HG02852 (cell line): Measurements from ENCODE around the gene PTPRG.
"Not testable (repeated sequence)": the region's sequence is repeated elsewhere in the genome, so short reads cannot be mapped to it uniquely, and the experiment has no call there.

Experiments used
- ATAC-seq: cut with Tn5 transposase; IDR thresholded peaks from one replicate; pipeline ENCODE4 v1.9.1; 2021; ENCODE audit warnings: mild to moderate bottlenecking, moderate library complexity; ENCODE audit not compliant: unreplicated experiment

Gene PTPRG

DNA sequence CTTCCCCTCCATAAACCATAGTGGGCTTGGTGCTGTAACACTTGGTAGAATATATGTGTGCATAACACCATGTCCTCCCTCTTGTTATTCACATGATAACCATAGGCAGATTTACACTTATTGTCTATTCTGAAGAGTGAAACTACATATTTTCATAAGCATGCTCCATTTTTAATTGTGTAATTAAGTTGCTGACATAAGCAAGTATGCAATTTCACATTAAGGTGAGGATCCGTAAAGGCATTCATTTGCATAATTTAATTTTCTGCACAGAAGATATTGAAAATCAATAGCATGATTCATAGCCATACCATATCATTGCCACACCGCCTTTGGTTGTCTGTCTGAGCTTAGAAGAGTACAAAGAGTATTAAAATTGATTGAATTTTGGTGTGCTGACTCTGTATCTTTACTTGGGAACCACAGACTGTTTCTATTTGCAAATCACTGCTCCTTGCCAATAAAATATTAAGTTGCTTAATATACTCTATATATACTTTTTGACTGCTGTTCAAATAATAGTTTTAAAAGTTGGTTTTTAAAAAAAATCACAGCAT lies 182.4 kb downstream of the PTPRG start:
- ATAC-seq, result no peak

DNA sequence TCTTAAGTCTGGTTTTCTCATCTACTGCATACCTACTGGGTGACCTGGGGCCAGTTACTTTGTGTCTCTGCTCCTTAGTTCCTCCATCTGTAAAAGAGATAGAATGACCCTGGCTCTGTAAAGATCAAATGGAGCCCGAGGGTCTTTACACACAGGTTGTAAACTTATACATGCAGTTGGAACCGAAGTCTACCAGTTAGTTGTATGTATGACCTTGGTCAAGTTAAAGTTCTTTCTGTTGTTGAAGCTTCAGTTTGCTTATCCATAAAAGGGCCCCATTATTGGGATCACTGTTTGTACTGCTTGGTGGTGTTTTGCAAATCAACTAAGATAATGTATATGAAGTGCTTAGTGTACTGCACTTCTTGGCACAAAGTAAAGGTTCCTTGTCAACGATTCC lies 186.9 kb downstream of the PTPRG start:
- ATAC-seq, result no peak

DNA sequence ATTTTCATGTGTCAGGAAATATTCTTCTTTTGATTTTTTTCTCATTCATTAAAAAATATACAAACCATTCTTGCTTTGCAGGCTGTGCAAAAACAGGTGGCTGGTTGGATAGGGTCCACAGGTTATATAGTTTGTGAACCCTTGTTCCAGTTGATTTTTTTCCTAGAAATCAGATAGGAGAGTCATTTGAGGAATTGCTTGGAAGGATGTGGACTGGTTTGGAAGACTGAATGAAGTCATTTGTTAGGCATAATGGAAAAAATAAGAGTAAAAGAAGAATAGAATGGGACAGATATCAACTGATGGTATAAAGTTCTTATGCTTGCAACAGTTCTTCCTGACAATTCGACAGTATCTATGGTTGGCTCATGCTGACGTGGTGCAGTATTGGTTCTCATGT lies 189.4 kb downstream of the PTPRG start:
- ATAC-seq, result no peak

DNA sequence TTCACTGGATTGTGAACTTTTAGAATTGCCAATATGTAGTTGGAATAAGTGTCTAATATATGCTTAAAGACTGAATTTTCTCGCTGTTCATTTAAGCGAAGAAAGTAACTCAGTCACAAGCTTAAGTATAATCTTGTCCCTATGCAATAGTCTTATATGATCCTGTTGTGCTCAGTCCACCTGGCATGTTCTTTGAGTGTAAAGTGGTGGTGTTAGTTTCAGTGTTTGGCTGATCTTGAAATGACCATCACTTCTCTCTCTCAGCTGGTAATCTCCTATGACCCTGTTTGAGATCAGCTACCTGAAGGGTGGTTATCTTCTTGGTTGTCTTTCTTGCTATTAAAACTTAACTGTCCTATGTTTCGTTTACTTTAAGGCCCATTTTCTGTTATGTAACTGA lies 197.5 kb downstream of the PTPRG start:
- ATAC-seq, result no peak

DNA sequence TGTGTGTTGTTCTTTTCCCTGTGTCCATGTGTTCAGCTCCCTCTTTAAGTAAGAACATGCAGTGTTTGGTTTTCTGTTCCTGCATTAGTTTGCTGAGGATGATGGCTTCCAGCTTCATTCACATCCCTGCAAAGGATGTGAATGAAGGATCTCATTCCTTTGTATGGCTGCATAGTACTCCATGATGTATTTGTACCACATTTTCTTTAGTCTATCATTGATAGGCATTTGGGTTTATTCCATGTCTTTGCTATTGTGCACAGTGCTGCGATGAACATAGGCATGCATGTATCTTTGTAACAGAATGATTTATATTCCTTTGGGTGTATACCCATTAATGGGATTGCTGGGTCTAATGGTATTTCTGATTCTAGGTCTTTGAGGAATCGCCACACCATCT lies 199.4 kb downstream of the PTPRG start:
- not testable (repeated sequence) for ATAC-seq

DNA sequence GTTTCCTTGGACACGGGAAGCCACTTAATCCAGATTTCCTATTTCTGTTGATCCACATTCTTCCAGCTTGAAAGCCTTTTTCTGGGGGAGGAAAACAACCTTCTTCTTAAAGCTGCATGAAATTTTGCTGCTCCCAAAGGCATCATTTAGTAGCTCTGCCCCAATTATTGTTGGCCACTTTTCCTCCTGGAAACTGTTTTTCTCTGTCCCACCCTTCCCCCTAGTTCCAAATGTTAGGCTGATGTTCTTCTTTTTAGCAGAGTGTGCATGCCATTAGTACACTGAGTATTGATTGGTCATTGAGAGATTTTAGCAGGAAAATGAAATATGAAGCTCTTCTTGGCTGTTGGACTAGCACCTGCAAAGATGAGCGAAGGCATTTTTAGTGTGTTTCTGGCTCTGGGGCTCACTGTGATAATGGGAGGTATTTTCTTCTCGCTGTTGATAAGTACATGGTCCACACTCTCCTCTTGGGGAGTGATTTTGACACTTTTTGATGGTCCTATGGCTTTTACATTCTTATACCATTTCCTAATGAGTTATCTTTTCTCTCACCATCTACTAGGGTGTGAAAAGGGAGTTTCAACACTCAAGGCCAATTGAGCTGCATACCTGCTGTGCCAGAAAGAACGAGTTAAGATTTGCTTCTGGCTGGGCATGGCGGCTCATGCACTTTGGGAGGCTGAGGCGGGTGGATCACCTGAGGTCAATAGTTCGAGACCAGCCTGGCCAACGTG lies 200.5 kb downstream of the PTPRG start:
- ATAC-seq, result no peak

DNA sequence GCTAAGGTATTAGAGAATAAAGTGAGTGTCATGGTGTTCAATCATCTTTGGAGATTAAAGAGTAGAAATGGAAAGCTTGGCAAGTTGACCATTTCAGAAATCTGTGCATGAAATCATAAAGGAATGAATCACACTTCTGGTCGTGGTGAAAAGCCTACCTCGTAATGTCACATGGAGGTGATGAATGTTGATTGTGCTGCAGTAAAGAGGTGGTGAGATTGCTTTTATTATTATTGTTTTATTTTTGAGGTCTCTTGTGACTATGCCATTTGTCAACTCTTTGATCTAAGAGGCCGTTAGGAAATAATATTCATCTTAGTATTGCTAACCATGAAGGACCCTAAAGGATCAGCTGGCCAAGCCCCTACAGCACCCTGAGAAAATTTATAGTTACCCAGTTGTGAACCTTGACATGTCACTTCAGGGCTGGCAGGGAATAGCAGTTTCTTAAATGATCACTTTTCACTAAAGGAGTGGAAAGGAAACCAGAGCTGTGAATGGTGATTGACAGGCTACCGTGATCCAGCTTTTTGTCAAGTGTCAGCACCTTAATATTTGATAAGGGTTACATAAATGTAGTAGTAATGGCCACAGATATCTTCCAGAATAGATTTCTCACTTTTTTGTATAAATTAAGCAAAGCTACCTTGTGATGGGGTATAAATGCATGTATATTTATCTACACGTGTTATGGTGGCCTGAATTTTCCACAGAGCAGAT lies 203.9 kb downstream of the PTPRG start:
- no peak for ATAC-seq

DNA sequence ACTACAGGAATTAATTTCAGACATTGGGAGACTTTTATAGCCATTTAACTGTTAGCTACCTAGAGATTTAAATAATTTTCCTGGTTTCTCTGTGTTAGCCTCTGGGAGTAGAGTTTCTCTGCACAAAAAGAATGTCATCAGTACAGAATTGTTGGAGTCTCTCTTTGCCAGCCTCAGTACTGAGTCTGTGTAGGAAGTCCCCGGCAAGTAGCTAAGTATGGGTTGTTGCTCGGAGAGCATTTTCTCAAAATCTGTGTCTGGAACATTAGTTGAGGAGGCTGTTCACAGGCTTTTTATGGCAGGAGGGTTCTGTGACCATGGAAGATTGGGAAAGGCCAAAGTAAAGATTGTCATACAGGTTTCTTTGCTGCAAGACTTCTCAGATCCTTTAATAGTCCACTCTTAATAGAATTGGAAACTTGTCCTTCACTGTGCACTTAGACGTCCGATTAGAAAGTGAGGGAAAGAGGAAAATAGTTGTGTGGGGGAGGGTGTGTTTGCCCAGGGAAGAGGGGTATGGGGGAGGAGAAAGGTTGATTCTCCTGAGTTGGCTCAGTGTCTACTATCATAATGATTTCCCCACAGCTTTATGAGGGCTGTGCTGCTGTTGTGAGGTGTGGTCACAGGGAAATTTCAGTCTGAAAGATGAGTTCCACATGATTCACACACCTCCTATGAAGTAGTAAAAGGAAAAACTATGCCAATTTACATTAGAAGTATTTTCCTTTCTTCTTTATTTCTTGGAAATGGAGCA lies 207.1 kb downstream of the PTPRG start:
- ATAC-seq, result no peak

DNA sequence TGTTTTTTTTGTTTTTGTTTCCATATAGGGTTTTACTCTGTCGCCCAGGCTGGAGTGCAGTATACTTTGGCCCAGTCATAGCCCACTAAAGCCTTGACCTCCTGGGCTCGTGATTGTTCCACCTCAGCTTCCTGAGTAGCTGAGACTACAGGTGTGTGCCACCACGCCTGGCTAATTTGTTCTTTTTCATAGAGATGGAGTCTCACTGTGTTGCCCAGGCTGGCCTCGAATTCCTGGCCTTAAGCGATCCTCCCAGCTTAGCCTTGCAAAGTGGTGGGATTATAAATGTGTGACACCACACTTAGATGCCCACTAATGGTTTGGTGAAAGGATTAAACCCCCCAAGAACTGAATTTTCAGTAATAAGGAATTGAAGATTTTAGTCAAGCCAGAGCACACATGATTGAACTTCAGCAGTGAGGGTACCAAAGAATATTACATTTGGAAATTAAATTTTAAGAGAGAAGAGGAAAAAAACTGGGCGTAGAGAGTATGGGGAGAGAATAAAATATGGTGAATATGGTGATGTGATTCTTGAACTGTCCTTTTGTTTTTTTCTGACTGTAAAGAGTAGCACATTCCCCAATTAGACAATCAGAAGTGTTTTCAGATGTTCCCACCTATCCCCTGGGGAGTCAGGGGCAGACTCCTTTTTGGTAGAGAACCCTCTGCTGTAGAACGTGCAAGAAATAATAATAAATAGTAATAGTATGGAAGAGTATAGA lies 208.1 kb downstream of the PTPRG start:
- ATAC-seq, result no peak

DNA sequence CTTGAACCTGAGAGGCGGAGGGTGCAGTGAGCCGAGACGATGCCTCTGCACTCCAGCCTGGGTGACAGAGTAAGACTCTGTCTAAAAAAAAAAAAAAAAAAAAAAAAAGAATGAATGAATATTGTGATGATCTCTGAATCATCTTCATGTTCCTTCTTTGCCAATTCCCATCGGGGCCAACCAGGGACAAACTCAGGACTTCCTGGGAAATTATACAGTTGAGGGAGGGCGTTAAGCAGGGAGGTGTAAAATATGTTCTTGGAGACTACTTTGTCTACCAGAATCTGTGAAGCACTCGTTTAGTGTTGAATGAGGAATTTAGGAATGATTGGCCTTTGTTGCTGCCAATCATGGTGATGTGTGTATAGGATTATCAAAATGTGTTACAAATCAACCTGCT lies 210.6 kb downstream of the PTPRG start:
- no peak for ATAC-seq

DNA sequence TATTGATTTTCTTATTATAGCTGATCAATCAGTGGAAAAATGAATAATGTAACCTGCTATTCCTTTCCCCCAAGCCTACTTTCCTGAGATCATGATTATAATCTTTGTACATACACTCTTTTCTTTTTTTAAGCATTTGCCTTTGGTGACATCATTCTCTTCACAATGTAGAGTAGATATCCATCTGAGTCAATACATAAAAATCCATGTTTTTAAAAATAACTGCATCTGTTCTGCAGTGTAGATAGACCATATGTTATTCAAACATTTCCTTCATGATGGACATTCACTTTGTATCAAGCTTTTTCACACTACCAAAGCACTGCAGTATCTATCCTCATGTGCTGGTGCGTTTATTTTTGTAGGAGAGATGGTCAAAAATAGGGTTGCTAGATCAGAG lies 211.1 kb downstream of the PTPRG start:
- no peak for ATAC-seq

DNA sequence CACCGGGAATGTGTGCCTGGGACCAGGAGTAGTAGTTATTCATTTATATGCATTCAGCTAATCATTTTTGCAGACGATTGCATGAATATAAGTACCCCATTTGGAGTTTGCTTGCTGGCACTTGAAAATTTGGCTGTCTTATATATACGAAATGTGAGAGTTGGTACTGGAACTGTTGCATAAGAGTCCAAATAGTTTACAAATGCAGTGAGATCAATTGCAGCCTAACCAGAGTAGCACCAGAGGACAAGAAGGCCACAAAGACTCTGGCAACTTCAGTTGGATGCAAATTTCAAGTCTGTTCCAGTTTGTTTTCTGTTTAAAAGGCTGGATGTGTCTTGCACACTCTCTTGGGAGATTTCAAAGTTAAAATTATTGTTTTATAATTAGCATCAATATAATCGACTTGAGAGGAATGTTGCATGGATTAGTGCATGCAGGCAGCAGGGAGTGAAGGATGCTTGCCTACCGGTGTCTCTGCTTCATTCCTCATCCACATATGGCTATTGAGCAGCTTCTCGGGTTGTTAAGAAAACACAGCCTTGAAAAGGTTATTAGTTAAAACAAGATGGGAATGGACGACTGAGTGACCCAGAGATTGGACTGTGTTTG lies 213.0 kb downstream of the PTPRG start:
- no peak for ATAC-seq

DNA sequence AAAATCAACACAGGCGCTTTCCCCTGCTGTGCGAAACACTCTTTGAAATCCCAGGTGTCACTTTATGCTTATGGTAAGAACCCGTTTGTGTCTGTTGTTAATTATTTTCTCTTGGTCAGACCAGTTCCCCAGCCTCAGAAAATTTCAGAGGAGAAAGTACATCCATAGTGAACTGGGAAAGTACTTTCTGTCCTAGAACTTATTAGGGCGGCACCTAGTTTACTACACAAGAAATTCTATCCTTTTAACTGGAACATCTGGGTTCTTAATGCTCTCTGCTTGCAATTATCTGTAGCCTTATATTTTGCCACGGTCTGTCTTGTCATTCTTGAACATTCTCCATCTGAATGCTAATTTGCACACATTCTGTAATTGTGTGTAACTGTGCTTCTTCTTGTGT lies 215.0 kb downstream of the PTPRG start:
- ATAC-seq, result no peak

DNA sequence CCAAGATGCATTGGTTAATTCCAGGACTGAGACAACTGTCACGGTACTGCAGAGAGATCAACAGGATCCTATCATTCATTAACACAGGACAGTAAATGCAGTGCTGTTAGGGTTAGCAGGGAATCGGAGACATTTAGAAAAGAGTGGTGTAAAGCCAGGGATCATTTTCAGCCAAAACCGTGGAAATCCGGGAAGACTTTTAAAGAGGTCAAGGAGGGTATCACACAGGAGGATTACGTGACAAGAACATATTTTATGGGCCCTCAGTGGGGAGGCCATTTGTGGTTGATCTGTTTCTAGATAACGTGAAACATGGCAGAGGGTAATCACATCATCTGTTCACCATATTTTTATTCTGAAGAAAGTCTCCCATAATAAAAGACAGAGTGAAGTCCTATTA lies 216.1 kb downstream of the PTPRG start:
- no peak for ATAC-seq

DNA sequence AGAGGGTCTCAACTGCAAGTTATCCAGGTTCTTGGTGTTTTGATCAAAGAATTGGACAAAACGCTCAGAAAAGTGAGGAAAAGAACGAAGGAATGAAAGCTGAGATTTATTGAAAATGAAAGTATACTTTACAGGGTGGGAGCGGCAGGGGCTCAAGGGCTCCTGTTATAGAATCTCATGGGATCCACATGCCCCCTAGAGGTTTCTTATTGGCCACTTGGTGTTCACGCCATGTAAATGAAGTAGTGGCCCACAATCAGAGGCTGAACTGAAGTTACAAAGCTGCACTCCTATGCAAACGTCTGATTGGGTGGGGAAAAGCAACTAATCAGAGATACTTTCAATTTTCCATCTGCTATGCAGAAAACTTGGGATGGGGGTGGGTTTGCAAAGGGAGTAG lies 216.7 kb downstream of the PTPRG start:
- ATAC-seq, result no peak

DNA sequence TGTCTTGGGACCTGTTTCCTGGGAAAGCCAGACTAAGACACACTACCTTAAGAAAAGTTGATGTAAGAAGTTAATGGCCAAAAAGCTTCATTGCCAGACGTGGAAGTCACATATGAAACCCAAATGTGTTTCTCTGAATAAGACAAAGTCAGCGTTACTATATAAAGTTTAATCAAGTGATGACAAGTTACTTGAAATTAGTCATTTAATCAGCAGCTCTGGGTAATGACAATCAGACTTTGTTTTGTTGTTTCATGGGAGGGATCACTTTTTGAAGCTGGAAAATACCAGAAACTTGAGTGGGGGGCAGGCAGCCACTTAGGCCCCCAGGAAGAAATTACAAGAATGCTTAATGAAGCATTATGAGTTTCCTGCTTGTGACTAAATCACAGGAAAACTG lies 218.6 kb downstream of the PTPRG start:
- no peak for ATAC-seq

DNA sequence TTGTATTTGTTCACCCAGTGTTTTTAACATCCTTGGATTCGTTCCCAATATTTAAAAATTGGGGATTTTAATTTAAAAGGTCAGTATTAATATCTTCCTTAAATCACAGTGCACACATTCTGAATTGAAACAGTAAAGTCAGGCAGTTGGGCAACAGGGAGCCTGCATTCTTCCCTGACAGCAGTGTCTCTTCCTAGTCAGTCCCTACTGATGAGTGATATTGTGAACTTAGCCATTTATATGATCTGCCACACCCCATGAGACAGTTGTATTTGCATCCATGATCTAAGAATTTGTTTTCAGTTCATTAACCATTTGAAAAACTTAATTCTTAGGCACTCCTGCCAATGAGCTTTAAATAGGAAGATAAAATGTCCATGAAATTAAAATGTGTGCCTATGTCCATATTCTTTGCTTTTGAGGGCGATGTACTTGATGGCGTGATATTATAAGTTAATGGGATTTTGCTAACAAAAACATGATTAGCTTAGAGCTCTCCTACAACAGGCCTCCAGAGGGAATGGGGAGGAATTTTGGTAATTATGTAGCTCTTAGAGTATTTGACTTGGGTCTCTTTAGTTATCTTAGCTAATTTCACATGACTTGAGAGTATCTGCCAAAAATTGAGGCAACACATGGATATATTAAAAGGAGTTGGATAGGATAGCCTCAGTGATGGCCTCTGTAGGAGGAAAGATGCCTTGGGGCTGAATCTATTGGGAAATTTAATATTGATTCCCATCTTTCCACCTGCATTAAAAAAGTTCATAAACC lies 219.3 kb downstream of the PTPRG start:
- ATAC-seq, result no peak

DNA sequence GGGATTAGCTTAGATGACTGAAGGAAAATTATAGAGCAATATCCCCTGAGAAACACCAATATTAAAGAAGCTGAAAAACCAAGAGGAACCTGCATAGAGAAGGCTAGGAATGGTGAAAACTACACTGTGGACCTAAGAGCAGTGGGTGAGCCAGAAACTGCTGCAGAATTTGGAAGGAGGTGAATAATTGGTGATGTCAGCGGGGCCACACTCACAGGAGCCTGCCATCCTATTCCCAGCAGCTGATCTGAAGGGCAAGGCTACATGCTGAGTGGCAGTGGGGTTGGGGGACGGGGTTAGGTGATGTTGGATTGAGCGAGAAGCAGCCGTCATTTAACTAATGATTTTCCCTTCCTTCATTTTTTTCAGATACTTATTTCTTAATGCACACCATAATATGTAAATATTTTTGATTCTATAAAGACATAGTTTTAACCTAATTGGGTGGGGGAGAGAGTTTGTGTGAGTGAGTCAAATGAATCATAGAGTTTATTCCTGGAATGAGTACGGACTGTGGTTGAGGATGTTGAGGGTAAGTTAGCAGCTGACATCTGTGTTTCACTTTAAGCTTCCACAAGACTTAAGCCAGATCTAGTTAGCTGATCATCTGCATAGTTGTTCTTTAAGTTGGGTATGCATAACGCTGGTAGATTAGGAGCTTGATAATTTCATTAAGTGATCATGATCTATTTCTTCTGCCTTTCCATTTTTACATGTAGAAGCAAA lies 222.8 kb downstream of the PTPRG start:
- ATAC-seq, result no peak
